HG03520 (cell line): ENCODE measurements around the gene SLC25A31.

Experiments
- ATAC-seq: cut with Tn5 transposase; IDR thresholded peaks from one replicate; pipeline ENCODE4 v1.9.1; 2021; ENCODE audit warnings: mild to moderate bottlenecking, moderate library complexity; ENCODE audit not compliant: unreplicated experiment

The SLC25A31 gene

GRCh38 chr4:127730142-127730913 is at the start of gene SLC25A31:
TSS of gene SLC25A31 (plus strand) at chr4:127730400. CDS start at chr4:127730546, 146 bp downstream.
- ATAC-seq = no peak

GRCh38 chr4:127685292-127685691 is 44.9 kb upstream of the SLC25A31 start:
- ATAC-seq = no peak

- ATAC-seq = no peak
Measured at GRCh38 chr4:127686658-127687057, 43.5 kb upstream of the SLC25A31 start.

GRCh38 chr4:127687580-127687979 is 42.6 kb upstream of the SLC25A31 start:
- no peak for ATAC-seq

- ATAC-seq = peak; percentile 100
Measured at GRCh38 chr4:127698789-127699200, 31.4 kb upstream of the SLC25A31 start.

- ATAC-seq = no peak
Measured at GRCh38 chr4:127708985-127709384, 21.2 kb upstream of the SLC25A31 start.

GRCh38 chr4:127709456-127709855 is 20.7 kb upstream of the SLC25A31 start:
- ATAC-seq = no peak

- no peak for ATAC-seq
Measured at GRCh38 chr4:127731406-127731805, 1.2 kb downstream of the SLC25A31 start.

- ATAC-seq = peak; percentile 68
Measured at GRCh38 chr4:127732623-127733328, 2.6 kb downstream of the SLC25A31 start.

- no peak for ATAC-seq
Measured at GRCh38 chr4:127734976-127735375, 4.8 kb downstream of the SLC25A31 start.

- ATAC-seq = no peak
Measured at GRCh38 chr4:127737295-127737694, 7.1 kb downstream of the SLC25A31 start.

- no peak for ATAC-seq
Measured at GRCh38 chr4:127741247-127741646, 11.0 kb downstream of the SLC25A31 start.

GRCh38 chr4:127747883-127748282 is 17.7 kb downstream of the SLC25A31 start:
- ATAC-seq = no peak

- ATAC-seq = no peak
Measured at GRCh38 chr4:127748957-127749356, 18.8 kb downstream of the SLC25A31 start.

- no peak for ATAC-seq
Measured at GRCh38 chr4:127756906-127757305, 26.7 kb downstream of the SLC25A31 start.

- ATAC-seq = no peak
Measured at GRCh38 chr4:127759228-127759820, 29.1 kb downstream of the SLC25A31 start.

- no peak for ATAC-seq
Measured at GRCh38 chr4:127759893-127760292, 29.7 kb downstream of the SLC25A31 start.

GRCh38 chr4:127771535-127772275 is 41.5 kb downstream of the SLC25A31 start:
- ATAC-seq = no peak

- no peak for ATAC-seq
Measured at GRCh38 chr4:127772769-127773671, 42.8 kb downstream of the SLC25A31 start.

- no peak for ATAC-seq
Measured at GRCh38 chr4:127775843-127776242, 45.6 kb downstream of the SLC25A31 start.
